ENCODE measurements around the gene NFE2L2. TPM values are rescaled to one million over a fixed set of nuclear protein-coding genes. Genes with fewer than 3 reads are reported as not detected.
"Not testable (repeated sequence)": the region's sequence is repeated elsewhere in the genome, so short reads cannot be mapped to it uniquely, and the experiment has no call there.

NFE2L2 gene
- polyA plus RNA-seq, 1 experiment, result 321 TPM

DNA sequence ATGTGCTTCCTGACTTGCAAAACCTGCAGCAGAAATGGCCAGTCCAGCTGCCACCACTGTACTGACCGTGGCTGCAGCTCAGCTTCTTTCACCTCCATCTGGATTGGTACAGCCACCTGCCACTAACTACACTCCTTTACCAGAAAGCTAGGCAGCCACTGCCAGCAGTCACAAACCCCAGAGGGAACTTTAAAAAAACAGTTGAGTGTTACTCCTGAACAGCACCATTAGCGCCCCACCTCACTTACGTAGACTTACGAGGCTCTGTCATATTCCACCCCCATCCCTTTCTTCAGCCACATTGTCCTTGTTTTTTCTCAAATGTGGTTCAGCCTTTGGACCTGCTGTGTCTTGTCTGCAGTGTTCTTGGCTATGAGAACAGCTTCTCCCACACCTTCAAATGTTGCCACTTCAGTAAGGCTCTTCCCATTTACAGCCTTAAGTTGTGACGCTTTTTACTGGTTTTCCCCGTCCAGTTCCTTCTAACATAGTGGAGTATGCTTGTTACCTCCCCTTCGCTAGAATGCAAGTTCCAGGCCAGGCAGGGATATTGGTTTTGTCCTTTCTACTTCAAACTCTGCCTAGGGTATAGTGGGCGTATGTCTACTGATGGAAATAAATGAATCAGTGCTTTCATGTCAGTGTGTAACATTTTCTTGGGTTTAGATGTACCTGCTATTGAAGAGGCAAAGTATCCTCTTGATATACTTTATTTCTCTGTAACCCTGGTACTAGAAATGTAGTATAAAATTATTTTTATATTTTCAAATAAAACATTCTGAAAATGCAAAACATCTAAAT, 34.9 kb downstream of the NFE2L2 start:
- H3K4me3 ChIP-seq (ENCODE audit: low read depth, low read length), result no peak overlapping the region
- no peaks in the 10 kb centered on the region for H3K27me3 ChIP-seq (ENCODE audit: control insufficient read depth, insufficient read depth, low read length)
- no peak for DNase-seq (ENCODE audit: low read depth, low spot score)
- ChIA-PET POLR2A (interaction anchor here (0.8 to 2.6 kb wide), 2 partner anchors 17 to 34 kb away, joined by 4 to 7 read pairs; partner anchors contain the start of genes HNRNPA3 and NFE2L2), CTCF (interaction anchor here (0.6 to 10.4 kb wide), 8 partner anchors 9 to 375 kb away, joined by 3 to 69 read pairs (median 3); no protein-coding TSS in a partner anchor)
- no peak overlapping the region for H3K27ac ChIP-seq (ENCODE audit: low read depth, low read length)
- no peak for TF ChIP-seq CTCF (IDR thresholded peaks at IDR 0.05; ENCODE audit: low read depth, low read length)
- H3K9me3 ChIP-seq (ENCODE audit: control insufficient read depth, insufficient read depth, low read length), result no peaks in the 10 kb centered on the region

GRCh38 chr2:177225965-177226360, 38.6 kb downstream of the NFE2L2 start:
- POLR2A ChIA-PET, result interaction anchor here (0.7 to 2.1 kb wide), 3 partner anchors 61 to 190 kb away, joined by 4 to 11 read pairs (median 6); no protein-coding TSS in a partner anchor
- Histone ChIP-seq H3K9me3 (ENCODE audit: control insufficient read depth, insufficient read depth, low read length) (no peaks in the 10 kb centered on the region), H3K27me3 (ENCODE audit: control insufficient read depth, insufficient read depth, low read length) (no peaks in the 10 kb centered on the region), H3K27ac (ENCODE audit: low read depth, low read length) (no peak overlapping the region), H3K4me3 (ENCODE audit: low read depth, low read length) (no peak overlapping the region)
- CTCF ChIA-PET, result interaction anchor here (0.7 to 10.4 kb wide), 6 partner anchors 34 to 190 kb away, joined by 3 to 69 read pairs (median 4); no protein-coding TSS in a partner anchor
- no peak for TF ChIP-seq CTCF (IDR thresholded peaks at IDR 0.05; ENCODE audit: low read depth, low read length)
- no peak for DNase-seq (ENCODE audit: low read depth, low spot score)

DNA sequence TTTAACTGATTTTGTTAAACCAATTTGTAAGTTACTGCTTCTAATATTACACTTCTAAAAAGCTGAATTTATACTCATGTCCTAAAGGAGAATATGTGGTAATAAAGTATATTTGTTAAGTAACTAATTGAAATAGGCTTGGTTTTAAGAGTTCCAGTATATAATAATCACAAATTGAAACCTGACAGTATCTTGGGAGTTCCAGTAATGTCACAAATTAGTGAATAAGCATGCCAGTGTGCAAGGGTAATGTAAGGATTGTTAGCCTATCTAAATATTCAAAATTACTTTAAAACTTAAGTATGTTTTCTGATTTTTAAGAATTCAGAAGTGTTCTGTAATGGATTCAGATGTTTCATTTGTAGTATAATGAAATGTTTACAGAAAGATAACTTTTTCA, 41.1 kb downstream of the NFE2L2 start:
- H3K9me3 ChIP-seq (ENCODE audit: control insufficient read depth, insufficient read depth, low read length); DNase-seq (ENCODE audit: low read depth, low spot score); POLR2A ChIA-PET; CTCF ChIA-PET; H3K27me3 ChIP-seq (ENCODE audit: control insufficient read depth, insufficient read depth, low read length); H3K27ac ChIP-seq (ENCODE audit: low read depth, low read length); H3K4me3 ChIP-seq (ENCODE audit: low read depth, low read length): not testable (repeated sequence)

DNA sequence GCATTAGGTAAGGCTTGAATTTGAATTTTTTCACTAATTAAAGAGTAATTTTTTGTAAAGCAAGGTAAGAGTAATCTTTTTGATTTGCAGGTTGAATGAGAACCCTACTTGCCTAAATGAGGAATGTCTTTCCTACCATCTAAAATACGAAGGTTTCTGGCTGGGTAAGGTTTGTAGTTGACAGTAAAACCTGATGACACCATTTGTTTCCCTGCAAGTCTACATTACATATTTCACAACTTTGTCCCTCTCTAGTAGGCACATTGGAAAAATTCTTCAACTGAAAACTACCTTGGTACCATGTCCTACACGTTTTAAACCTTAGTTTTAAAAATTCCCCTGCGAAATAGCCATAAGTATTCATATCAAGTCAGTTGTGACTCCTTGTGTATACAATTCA, 42.6 kb downstream of the NFE2L2 start:
- Histone ChIP-seq H3K27me3 (ENCODE audit: control insufficient read depth, insufficient read depth, low read length) (no peaks in the 10 kb centered on the region), H3K27ac (ENCODE audit: low read depth, low read length) (no peak overlapping the region), H3K9me3 (ENCODE audit: control insufficient read depth, insufficient read depth, low read length) (no peaks in the 10 kb centered on the region), H3K4me3 (ENCODE audit: low read depth, low read length) (no peak overlapping the region)
- ChIA-PET POLR2A (interaction anchor here (1.4 kb wide), 1 partner anchor 10 kb away, joined by 3 read pairs; the partner anchor contains the start of gene HNRNPA3), CTCF (interaction anchor here (1.9 kb wide), 1 partner anchor 57 kb away, joined by 10 read pairs; no protein-coding TSS in a partner anchor)
- no peak for TF ChIP-seq CTCF (IDR thresholded peaks at IDR 0.05; ENCODE audit: low read depth, low read length)
- no peak for DNase-seq (ENCODE audit: low read depth, low spot score)

DNA sequence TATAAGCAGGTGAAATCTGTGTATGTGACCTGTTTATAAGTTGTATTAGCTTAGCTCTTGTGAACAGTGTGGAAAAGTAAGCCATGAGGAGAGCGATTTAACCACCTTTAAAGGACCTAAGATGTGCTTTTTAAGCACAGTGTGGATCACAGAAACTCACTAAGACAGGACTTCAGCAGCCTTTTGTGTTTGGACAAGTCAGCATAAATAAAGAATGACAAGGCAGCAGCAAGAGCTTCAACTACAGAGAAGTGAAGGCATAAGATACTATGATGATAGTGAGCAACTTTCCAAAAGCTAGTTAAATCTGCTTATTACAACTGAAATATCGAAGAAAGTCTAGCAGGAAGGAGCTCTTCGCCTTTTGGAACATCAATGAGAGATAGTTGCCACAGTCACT, 43.0 kb downstream of the NFE2L2 start:
- CTCF ChIA-PET, result interaction anchor here (1.9 kb wide), 1 partner anchor 57 kb away, joined by 10 read pairs; no protein-coding TSS in a partner anchor

DNA sequence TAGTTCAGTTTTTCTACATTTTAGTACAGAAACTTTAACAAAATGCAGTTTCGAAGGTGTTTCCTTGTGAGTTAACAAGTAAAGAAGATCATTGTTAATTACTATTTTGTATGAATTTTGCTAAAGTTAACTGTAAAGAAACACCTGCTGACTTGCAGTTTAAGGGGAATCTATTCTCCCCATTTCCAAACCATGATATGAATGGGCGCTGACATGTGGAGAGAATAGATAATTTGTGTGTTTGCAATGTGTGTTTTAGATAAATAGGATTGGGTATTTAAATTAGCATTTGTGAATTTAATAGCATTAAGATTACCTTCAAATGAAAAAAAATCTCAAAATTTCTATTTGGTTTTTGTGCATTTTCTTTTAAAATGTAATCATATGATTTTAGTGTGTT, 44.7 kb downstream of the NFE2L2 start:
- DNase-seq (ENCODE audit: low read depth, low spot score); CTCF ChIA-PET; H3K27ac ChIP-seq (ENCODE audit: low read depth, low read length); H3K27me3 ChIP-seq (ENCODE audit: control insufficient read depth, insufficient read depth, low read length); H3K9me3 ChIP-seq (ENCODE audit: control insufficient read depth, insufficient read depth, low read length); H3K4me3 ChIP-seq (ENCODE audit: low read depth, low read length): not testable (repeated sequence)
- POLR2A ChIA-PET, result interaction anchor here (0.7 kb wide), 1 partner anchor 70 kb away, joined by 3 read pairs; no protein-coding TSS in a partner anchor

More for the DNA sequence above, 43.0 kb downstream of the NFE2L2 start:
- POLR2A ChIA-PET, result interaction anchor here (0.6 to 1.4 kb wide), 2 partner anchors 9 to 57 kb away, joined by 3 read pairs; partner anchors contain the start of gene HNRNPA3
- no peak for DNase-seq (ENCODE audit: low read depth, low spot score)
- H3K9me3 ChIP-seq (ENCODE audit: control insufficient read depth, insufficient read depth, low read length), result no peaks in the 10 kb centered on the region
- no peak overlapping the region for H3K4me3 ChIP-seq (ENCODE audit: low read depth, low read length)
- no peak overlapping the region for H3K27ac ChIP-seq (ENCODE audit: low read depth, low read length)
- no peaks in the 10 kb centered on the region for H3K27me3 ChIP-seq (ENCODE audit: control insufficient read depth, insufficient read depth, low read length)
- no peak for TF ChIP-seq CTCF (IDR thresholded peaks at IDR 0.05; ENCODE audit: low read depth, low read length)
